Limb (tissue), 2 donors: ENCODE measurements around the gene TEX2.

Source experiments
- DNase-seq, 2 donors: peaks; one replicate each; pipeline ENCODE4 v3.0.0-alpha.2; 2016; ENCODE audit errors: extremely low spot score in 2 of 2

The TEX2 gene

DNA sequence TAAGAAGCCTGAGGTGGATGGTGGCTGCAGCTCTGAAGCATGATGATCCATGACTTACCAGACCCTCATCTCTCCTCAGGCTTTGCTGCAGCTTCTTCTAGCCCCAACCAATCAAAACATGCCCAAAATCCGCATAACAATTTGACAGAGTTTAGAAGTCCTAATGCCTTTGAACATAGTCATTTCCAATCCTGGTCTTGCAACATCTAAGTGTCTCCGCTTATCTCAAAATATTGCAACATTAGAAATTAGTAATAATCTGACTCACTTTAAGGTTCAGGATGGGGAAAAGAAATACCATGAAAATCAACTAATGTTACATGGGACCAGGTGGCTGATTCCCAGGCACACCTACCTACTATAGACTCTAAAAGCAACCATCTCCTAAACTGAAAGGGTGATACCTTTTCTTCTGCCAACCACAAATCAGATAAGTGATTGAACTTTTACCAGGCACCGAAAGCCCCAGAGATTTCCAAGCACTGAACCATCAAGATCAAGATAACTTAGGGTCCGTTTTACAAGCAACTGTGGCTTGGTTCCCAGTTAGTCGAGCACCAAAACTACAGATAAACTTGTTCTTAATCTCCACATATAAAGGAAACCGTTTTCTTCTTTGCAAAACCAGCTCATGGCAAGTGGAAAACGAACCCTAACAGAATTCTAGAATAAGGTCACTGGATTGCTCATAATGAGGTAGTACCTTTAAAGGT is 147.1 kb downstream of the TEX2 start:
- DNase-seq: no peak

DNA sequence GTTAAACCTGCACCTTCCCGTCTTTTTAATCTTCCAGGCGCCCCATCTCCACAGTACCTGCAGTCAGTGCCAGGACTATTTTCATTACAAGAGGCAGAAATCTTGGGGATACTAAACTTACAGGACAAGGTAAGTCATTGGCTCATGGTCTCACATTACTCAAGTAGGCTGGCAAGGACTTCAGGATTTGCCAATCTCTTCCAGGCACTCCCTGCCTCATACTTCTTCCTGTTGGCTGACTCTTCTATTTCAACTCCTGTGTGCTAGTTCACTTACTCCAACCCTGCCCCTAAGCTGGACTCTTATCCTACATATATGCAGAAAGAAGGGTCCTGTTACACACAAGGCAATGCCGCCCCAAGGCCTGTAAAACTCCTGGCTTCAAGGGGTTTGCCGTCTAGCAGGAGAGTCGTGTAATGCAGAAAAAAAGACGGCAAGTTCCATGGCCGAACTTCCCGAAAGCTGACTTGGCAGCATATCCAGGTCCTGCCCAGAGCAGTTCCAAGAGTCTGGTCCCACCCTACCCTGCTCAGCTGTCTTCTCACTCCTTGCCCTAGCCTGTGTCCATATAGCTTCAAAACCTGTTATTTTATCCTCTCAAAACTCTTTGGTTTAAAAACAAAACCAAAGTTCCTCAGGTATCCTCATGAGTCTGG is 147.9 kb downstream of the TEX2 start:
- no peak for DNase-seq

DNA sequence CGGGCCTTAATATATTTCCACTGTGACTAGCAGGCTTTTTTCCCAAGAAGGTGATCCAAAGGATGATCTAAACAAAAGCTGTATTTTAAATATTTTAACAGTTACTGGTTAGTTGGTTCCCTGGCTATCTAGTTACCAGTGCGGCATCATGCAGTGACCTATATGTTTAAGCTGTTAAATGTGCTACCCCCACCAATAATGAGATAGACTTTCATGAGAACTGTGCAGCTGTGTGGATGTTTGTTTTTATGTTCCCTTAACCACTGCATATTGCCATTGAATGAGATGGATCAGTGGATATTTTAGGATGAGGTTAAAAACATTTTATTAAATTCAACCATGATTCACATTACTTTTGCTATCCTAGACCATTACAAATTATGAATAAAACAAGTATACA is 150.1 kb downstream of the TEX2 start:
- DNase-seq: no peak

DNA sequence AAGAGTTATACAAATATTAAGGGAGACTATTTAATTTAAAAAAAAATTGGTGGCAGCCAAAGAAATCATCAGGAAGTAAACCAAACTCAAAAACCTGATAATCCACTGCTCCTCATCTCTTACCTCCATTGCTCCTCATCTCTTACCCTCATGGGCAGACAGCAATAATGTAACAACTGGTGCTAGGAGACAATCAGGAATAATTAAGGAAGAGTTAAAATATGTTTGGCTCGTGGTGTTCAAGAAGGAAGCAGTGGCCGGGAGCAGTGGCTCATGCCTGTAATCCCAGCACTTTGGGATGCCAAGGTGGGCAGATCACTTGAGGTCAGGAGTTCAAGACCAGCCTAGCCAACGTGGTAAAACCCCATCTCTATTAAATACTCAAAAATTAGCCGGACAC is 151.2 kb downstream of the TEX2 start:
- no peak for DNase-seq

DNA sequence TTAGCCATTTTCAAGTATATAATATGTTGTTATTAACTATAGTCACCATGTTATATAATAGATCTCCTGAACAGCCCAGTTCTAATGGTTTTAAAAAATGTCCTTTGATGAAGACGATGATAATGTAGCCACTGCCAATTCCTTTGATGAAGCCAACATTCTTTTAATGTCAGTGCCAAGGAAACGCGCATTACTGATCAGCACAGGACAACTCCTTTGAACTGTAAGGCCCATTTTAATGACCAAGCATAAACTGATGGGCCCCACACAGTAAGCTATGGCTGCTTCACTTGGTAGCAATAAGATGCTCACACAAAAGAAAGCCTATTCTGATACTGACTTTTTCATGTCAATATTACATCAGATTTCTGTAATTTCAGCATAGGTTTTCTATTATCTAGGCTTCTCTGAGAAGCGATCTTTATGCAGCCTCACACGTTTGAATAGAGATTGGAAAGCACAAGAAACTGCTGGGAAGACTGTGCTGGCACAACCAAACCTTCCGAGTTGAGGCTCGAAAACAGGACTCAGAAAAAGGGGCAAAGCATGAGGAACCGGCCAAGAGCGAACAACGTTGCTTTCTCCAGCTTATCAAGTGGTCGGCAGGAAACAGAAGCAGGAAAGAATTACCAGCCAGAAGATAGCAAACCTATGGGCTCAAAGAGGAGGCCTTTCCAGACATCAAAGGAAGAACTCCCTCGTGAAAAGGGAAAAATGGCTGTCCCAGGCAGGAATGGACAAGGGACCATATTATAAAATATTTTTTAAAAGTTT is 152.5 kb downstream of the TEX2 start:
- no peak for DNase-seq

DNA sequence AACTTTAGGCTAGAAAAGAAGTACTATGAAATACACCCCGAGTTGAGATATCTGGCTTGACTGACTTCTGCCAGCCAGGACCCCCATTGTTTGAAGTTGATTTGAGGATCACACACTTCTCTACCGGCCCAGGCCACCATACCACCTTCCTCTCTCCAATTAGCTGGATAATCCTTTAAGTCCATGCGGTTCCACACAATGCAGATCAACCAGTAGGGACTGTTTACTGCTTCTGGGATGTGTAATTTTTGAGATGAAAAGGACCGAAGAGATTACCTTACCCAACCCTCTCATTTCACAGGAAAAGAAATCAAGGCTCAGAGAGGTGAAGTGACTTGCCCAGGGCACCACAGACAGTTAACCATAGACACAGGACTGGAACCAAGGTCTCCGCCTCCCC is 153.7 kb downstream of the TEX2 start:
- no peak for DNase-seq

DNA sequence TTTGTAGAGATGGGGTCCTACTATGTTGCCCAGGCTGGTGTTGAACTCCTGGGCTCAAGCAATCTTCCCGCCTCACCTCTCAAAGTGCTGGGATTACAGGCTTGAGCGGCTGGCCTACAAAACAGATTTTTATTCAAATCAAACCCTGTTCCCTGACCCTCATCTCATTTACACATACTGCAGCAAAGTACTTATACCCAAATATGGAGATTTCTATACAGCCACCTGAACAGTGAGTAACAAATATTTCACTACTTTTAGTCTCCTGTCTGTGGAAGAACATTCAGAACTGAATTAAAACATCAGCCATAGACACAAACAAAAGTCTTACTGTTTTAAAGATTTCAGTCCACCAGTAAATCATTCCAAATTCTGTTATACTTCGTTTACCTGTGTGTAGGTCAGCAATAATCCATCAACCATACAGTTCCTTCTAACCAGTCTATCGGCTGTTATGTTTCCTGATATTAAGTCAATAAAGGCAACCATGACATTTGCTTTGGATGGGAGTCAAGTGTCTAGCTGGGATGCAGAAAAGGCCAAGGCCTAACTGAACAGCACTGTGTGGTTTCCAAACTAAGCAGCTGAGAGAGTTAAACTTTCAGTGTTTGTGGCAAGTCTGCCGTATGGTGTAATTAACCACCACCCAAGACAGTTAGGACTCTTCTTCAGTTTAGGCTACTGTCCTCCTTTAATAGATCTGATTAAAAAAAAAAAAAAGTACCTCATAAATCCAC is 155.4 kb downstream of the TEX2 start:
- DNase-seq: no peak

DNA sequence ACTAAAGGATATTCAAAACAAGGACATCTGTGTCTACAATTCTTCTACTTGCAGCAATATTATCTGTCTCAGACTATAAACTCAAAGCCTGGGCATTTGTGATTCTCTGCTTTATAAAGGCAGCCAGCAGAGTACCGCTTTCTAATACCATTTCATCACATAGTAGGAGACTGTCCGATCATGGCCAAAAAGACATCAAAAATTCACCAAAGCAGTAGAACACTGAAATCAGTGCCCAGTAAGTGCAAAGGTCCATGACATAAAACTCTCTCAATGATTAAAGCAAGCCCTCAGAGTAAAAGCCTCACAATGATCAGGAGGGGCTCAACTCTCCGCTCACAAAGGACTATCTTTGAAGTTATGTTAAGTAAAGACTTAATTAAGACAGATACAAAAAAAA is 156.1 kb downstream of the TEX2 start:
- no peak for DNase-seq

DNA sequence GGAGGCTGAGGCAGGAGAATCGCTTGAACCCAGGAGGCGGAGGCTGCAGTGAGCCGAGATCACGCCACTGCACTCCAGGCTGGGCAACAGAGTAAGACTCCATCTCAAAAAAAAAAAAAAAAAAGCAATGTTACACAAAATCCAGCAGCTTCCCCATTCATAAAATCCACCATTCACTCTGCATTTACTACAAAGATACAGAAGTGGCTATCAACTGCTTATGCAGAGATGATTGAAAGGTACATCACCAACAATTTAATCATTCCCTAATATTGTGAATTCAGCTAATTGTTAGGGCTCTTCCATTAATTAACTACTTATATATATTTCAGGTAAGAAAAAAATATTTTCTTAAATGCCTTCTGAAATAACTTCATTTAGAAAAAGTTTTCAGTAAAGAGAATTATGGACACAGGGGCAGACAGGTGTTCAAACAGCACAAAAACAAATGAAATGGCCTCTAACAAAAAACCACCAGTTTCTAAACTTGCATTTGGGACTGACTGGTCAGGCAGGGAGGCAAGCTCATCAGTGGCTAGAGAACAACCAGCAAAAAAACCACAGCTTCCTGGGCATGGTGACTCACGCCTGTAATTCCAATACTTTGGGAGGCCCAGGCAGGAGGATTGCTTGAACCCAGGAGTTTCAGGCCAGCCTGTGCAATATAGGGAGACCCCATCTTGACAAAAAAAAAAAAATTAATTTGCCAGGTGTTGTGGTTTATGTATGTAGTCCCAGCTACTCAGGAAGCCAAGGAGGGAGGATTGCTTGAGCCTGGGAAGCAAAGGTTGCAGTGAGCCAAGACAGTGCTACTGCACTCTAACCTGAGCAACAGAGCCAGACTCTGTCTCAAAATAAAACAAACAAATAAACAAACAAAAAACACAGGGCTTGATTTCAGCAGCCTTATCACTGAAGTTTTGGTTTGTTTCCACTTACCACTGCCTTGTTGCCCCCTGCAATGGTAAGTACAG is 159.4 kb downstream of the TEX2 start:
- DNase-seq: no peak

DNA sequence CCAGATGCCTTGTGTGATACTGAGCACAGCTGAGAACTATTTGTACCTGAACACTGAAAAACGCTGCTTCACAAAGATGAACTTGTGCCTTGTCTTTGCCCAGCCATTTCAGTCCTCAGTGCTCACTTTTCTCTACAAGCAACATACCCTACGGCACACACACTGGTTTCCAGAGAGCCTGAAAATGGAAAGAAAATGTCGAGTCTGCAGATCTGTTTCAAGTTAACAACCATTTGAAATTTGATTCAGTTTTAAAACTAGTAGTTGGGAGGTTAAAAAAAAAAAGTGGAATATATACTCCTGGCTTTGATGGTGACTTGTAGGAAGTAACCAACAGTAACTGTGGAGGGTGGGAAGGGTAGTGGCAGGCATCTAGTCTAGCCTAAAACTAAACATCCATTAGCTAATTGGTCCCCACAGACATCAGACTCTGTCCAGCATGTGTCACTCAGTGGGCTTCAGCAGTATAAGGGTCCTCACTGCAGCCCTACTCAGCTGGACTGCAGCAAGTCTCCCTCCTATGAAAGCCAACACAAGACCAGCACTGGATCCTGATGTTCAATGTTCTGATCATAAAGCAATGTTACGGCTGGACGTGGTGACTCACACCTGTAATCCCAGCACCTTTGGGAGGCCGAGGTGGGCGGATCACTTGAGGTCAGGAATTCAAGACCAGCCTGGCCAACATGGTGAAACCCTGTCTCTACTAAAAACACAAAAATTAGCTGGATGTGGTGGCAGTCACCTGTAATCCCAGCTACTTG is 160.3 kb downstream of the TEX2 start:
- DNase-seq: no peak

DNA sequence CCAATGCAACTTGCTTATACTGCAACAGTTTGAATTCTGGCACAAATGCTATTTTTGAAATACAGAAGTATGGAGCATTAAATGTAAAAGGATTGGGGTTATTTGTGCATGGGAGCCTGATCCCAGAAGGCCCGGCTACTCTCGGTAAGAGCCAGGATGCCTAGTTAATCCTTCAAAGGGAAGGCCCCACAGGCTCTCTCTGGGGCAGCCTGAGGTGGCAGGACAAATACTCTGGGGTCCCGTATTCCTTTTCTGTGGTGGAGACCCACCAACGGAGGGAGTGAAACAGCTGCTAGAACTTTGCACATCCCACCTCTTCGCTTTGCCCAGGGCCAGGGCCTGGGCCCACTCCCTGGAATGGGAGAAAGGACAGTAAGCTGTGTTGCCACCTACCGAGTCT is 163.5 kb downstream of the TEX2 start:
- no peak for DNase-seq
